Measurements from ENCODE around the gene FAM234A. TPM values are rescaled to one million over a fixed set of nuclear protein-coding genes. Genes with fewer than 3 reads are reported as not detected.
"Not testable (repeated sequence)": the region's sequence is repeated elsewhere in the genome, so short reads cannot be mapped to it uniquely, and the experiment has no call there.

FAM234A gene
- total RNA-seq, 1 donor from 2014 or later: 129 TPM

- H3K9me3 Mint-ChIP-seq (ENCODE audit: low read depth): no peaks in the 10 kb centered on the region
- no peaks in the 10 kb centered on the region for H3K27me3 Mint-ChIP-seq
- no peak for TF ChIP-seq CTCF (IDR thresholded peaks at IDR 0.05; ENCODE audit: unreplicated experiment)
- no peak for DNase-seq (ENCODE audit: low spot score, unreplicated experiment)
- peak overlapping the region; percentile 93 for H3K4me3 Mint-ChIP-seq (ENCODE audit: low read depth)
- H3K36me3 Mint-ChIP-seq (ENCODE audit: insufficient read depth): peaks cover 16% of the 10 kb centered on the region
- peaks cover 16% of the 10 kb centered on the region for H3K4me1 Mint-ChIP-seq (ENCODE audit: low read depth)
- peak overlapping the region; percentile 96 for H3K27ac Mint-ChIP-seq
These were observed 6.3 kb upstream of the FAM234A start for GRCh38 chr16:228151-228851.

GRCh38 chr16:228852-229730 lies 5.5 kb upstream of the FAM234A start, which contains the start of gene LUC7L:
Gene LUC7L, minus strand, starts transcription at chr16:229449. Its CDS starts 110 bp downstream, at chr16:229339.
- Mint-ChIP-seq H3K27me3 (no peaks in the 10 kb centered on the region), H3K9me3 (ENCODE audit: low read depth) (no peaks in the 10 kb centered on the region), H3K4me3 (ENCODE audit: low read depth) (peak within 1 kb of the TSS; percentile 93), H3K36me3 (ENCODE audit: insufficient read depth) (peaks cover 16% of the 10 kb centered on the region), H3K27ac (peak within 1 kb of the TSS; percentile 96), H3K4me1 (ENCODE audit: low read depth) (peaks cover 16% of the 10 kb centered on the region)
- peak; percentile 73 for DNase-seq (ENCODE audit: low spot score, unreplicated experiment)
- no peak for TF ChIP-seq CTCF (IDR thresholded peaks at IDR 0.05; ENCODE audit: unreplicated experiment)

GRCh38 chr16:229731-230281 lies 4.8 kb upstream of the FAM234A start:
- Mint-ChIP-seq H3K4me1 (ENCODE audit: low read depth) (peaks cover 16% of the 10 kb centered on the region), H3K36me3 (ENCODE audit: insufficient read depth) (peaks cover 16% of the 10 kb centered on the region), H3K9me3 (ENCODE audit: low read depth) (no peaks in the 10 kb centered on the region), H3K27me3 (no peaks in the 10 kb centered on the region), H3K27ac (peak overlapping the region; percentile 68), H3K4me3 (ENCODE audit: low read depth) (peak overlapping the region; percentile 66)
- TF ChIP-seq CTCF (IDR thresholded peaks at IDR 0.05; ENCODE audit: unreplicated experiment): no peak
- DNase-seq (ENCODE audit: low spot score, unreplicated experiment): no peak

GRCh38 chr16:230351-230750 lies 4.3 kb upstream of the FAM234A start:
- not testable (repeated sequence) for DNase-seq (ENCODE audit: low spot score, unreplicated experiment); H3K4me3 Mint-ChIP-seq (ENCODE audit: low read depth); H3K27me3 Mint-ChIP-seq; H3K9me3 Mint-ChIP-seq (ENCODE audit: low read depth); H3K27ac Mint-ChIP-seq
- Mint-ChIP-seq H3K4me1 (ENCODE audit: low read depth) (peaks cover 17% of the 10 kb centered on the region), H3K36me3 (ENCODE audit: insufficient read depth) (peaks cover 14% of the 10 kb centered on the region)

GRCh38 chr16:230949-231348 lies 3.7 kb upstream of the FAM234A start:
- no peak for TF ChIP-seq CTCF (IDR thresholded peaks at IDR 0.05; ENCODE audit: unreplicated experiment)
- DNase-seq (ENCODE audit: low spot score, unreplicated experiment): no peak
- H3K9me3 Mint-ChIP-seq (ENCODE audit: low read depth): no peaks in the 10 kb centered on the region
- H3K4me1 Mint-ChIP-seq (ENCODE audit: low read depth): peaks cover 19% of the 10 kb centered on the region
- no peak overlapping the region for H3K27ac Mint-ChIP-seq
- no peaks in the 10 kb centered on the region for H3K27me3 Mint-ChIP-seq
- no peak overlapping the region for H3K4me3 Mint-ChIP-seq (ENCODE audit: low read depth)
- peaks cover 10% of the 10 kb centered on the region for H3K36me3 Mint-ChIP-seq (ENCODE audit: insufficient read depth)

Measured in progenitor cell of endocrine pancreas (in vitro differentiated cells).